GM12878 (cell line): ENCODE data around the gene PCDHB11.
"Not testable (repeated sequence)": the region's sequence is repeated elsewhere in the genome, so short reads cannot be mapped to it uniquely, and the experiment has no call there.

ENCODE experiments used
- CREM ChIP-seq: IDR thresholded peaks from 2 replicates; pipeline ENCODE4 v1.6.1; 2014; ENCODE audit warnings: antibody characterized with exemption, low read depth
- FOS ChIP-seq: IDR thresholded peaks from 3 replicates; pipeline ENCODE4 v1.6.1; 2011; ENCODE audit warnings: borderline replicate concordance; ENCODE audit not compliant: insufficient read length; ENCODE audit errors: extremely low read depth
- NR2C1 ChIP-seq: fragments of 450-650 bp; IDR thresholded peaks from 2 replicates; pipeline ENCODE4 v1.6.1; 2017; ENCODE audit warnings: antibody characterized with exemption, mild to moderate bottlenecking, moderate library complexity
- TAF1 ChIP-seq: IDR thresholded peaks from 2 replicates; pipeline ENCODE4 v1.6.1; 2011; ENCODE audit warnings: mild to moderate bottlenecking, low read depth, low read length, borderline replicate concordance
- ZNF274 ChIP-seq: IDR thresholded peaks from one replicate; pipeline ENCODE4 v1.8.0; 2011; ENCODE audit not compliant: insufficient read length, insufficient read depth

DNA sequence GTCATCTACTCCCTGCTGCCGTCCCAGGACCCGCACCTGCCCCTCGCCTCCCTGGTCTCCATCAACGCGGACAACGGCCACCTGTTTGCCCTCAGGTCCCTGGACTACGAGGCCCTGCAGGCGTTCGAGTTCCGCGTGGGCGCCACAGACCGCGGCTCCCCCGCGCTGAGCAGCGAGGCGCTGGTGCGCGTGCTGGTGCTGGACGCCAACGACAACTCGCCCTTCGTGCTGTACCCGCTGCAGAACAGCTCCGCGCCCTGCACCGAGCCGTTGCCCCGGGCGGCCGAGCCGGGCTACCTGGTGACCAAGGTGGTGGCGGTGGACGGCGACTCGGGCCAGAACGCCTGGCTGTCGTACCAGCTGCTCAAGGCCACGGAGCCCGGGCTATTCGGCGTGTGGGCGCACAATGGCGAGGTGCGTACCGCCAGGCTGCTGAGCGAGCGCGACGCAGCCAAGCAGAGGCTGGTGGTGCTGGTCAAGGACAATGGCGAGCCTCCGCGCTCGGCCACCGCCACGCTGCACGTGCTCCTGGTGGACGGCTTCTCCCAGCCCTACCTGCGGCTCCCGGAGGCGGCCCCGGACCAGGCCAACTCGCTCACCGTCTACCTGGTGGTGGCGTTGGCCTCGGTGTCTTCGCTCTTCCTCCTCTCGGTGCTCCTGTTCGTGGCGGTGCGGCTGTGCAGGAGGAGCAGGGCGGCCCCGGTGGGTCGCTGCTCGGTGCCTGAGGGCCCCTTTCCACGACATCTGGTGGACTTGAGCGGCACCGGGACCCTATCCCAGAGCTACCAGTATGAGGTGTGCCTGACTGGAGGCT lies 24.9 kb upstream of the PCDHB11 start:
- not testable (repeated sequence) for TF ChIP-seq TAF1, NR2C1, FOS, CREM, ZNF274
